GM19043 (cell line): Measurements from ENCODE around the gene GYPC.
"Not testable (repeated sequence)": the region's sequence is repeated elsewhere in the genome, so short reads cannot be mapped to it uniquely, and the experiment has no call there.

Experiments
- ATAC-seq: cut with Tn5 transposase; IDR thresholded peaks from one replicate; pipeline ENCODE4 v1.9.1; 2021; ENCODE audit warnings: low read depth; ENCODE audit not compliant: unreplicated experiment

Gene GYPC, protein sequence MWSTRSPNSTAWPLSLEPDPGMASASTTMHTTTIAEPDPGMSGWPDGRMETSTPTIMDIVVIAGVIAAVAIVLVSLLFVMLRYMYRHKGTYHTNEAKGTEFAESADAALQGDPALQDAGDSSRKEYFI

DNA sequence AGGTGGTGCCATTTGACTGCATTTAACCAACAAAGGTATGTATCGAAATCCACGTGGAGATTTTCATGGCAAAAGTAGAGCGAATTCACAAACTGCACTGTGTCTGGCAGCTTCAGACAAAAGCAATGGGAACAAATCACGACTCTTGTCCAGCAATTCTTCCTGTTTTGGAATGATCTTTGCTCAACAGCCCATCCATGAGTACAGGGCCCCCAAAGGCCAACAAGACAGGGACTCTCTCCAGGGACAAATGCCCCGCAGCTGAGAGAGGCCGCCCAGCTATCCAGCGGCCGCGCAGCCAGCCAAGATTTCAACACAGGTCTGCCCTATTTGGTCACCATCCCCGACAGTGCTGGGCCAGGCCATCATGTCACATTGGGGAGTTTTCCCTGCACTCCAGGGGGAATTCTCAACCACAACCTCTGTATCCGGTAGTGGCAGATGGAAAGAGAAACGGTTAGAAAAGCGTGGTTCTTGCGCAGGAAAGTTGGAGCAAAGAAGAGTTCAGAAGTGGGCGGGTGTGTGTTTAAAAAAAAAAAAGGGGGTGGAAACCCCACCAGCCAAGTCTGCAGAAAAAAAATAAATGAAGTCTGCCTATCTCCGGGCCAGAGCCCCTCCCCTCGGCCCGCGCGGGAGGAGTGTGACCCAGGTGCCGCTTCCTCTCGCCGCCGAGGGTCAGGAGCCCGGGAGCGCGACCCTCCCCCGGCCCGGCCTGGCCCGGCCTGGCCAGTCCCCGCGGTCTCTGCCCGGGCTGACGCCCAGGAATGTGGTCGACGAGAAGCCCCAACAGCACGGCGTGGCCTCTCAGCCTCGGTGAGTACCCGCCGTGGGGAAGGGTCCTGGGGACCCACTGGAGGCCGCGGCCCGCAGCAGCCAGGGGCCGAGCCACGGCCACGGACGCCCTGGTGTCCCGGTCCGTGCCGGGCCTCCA is at the start of gene GYPC:
GYPC (plus strand) TSS at position 659 of the 931 bp plus-strand sequence; CDS start at position 765, 106 bp downstream.
- ATAC-seq: peak; percentile 28

DNA sequence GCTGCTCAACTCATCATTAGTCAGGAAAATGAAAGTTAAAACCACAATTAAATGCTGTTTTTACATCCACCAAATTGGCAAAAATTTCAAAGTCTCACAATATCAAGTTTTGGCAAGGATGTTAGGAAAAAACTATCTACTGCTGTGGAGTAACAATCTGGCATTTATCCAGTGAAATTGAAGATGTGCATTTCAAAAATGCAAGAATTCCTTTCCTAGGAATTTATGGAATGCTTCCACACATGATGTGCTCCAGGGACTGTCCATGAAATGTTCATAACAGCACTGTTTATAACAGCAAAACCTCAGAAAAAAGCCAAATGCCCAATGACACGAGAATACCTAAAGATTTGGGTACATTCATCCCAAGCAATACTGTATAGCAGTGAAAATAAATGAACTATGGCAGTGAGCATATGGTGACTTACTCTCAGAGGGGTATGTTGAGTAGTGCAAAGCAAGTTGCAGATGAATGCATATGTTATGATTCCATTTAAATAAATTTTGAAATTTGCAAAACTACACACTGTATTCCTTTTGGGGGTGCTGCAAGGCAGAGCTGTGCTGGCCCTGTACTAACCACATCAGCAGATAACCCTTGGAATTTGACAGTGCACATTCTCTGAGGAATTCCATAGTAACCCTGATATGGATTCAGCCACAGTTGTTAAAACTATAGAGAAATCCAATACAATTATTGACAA is 41.3 kb upstream of the GYPC start:
- no peak for ATAC-seq

- ATAC-seq: peak; percentile 59
Observed at GRCh38 chr2:126616606-126617069, 39.3 kb upstream of the GYPC start.

- no peak for ATAC-seq
Observed at GRCh38 chr2:126620302-126620701, 35.7 kb upstream of the GYPC start.

DNA sequence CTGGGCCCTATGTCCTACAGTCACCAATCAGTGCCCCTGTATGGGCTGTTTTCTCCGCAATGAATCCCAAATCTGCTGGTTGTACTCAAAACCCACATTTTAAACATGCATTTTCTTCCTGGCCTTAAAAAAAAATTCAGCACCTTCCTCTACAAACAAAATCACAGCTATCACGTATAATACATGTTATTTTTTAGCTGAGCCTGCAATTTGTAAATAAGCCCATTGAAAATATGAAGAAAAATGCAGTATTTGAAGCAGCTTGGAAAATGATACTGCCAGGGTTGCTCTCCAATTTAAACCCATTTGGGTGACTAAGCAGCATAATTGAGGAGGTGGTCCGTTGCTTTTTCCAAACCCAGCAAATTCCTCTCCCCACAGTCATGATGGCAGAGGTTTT is 33.0 kb upstream of the GYPC start:
- ATAC-seq: no peak

DNA sequence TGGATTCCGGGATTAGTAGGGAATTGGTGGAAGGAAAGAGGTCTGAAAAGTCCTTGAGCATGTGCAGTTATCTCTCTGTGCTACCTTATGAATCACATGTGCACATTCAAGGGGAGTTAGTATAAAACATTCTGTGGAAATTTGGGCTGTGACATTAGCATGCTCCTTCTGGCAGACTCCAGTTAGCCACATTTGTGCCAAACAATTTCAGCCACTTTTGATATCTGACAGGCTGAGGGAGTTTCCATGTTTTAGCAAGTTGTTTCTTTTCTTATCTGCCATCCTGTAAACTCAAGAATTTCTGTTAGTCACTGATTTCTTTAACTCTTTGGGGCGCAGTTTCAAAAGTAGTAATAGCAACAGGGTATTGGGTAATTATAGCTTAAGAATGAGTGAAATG is 28.3 kb upstream of the GYPC start:
- ATAC-seq: no peak

- ATAC-seq: no peak
Observed at GRCh38 chr2:126634273-126634861, 21.6 kb upstream of the GYPC start.

GRCh38 chr2:126635281-126635680 is 20.7 kb upstream of the GYPC start:
- ATAC-seq: no peak

DNA sequence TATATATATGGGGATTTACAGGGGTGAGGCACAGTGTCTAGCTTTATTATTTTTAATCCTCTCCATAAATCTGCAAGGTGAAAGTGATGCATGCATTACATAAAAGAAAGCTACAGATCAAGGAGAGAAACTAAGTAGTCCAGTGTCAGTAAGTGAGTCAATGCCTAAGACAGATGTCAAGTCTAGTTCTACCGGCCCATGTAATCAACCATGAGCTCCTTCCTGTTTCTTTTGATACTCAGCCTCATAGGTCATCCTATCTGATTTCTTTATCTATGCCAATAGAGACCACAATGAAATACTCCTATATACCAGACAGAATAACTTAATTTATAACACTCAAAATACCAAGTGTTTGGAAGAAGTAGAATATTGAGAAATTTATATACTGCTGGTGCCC is 20.2 kb upstream of the GYPC start:
- ATAC-seq: no peak

DNA sequence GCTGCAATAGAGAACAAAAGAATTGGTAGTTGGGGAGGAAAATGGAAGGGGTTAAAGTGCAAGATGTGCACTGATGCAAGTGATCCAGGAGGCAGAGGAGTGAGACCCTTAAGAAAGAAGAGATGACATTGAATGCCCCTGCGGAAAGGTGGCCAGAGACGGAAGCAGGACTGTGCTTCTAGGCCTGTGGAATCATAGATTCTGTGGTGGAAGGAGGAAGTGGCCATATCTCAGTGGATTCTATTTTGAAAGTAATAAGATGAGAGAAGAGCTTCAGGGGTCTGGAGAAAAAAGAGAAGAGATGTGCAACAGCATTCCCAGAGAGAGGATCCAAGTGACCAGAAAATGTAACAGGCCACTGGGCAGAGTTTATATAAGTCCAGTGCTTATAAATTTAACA is 18.6 kb upstream of the GYPC start:
- no peak for ATAC-seq

- no peak for ATAC-seq
Observed at GRCh38 chr2:126638746-126639145, 17.2 kb upstream of the GYPC start.

- no peak for ATAC-seq
Observed at GRCh38 chr2:126639276-126639675, 16.7 kb upstream of the GYPC start.

DNA sequence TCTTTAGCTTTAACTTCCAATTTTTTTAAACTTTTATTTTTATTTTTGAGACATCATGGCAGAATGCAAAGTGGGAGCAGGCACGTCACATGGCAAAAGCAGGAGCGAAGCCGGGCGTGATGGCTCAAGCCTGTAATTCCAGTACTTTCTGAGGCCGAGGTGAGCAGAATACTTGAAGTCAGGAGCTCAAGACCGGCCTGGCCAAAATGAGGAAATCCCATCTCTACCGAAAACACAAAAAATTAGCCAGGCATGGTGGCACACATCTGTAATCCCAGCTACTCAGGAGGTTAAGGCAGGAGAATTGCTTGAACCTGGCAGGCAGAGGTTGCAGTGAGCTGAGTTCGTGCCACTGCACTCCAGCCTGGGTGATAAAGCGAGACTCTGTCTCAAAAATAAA is 14.7 kb upstream of the GYPC start:
- ATAC-seq: not testable (repeated sequence)

- no peak for ATAC-seq
Observed at GRCh38 chr2:126642031-126642430, 13.9 kb upstream of the GYPC start.

DNA sequence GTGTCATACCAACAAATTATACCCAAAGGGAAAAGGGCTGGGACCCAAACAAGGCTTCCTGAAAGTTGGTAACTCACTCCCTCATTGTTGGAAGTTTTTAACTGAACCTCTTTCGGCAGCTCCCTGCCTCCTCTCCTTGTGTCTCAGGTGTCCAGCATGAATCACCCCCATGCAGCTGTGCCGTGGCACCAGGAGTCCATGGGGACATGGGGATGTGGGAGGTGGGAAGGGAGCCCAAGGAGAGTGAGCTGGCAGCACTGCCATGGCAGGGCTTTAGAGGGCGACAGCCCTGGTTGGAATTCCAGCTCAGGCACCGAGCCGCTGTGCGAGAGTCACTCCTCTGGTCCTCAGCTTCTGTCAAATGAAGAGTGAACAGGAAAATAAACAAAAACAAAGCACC is 12.5 kb upstream of the GYPC start:
- no peak for ATAC-seq

DNA sequence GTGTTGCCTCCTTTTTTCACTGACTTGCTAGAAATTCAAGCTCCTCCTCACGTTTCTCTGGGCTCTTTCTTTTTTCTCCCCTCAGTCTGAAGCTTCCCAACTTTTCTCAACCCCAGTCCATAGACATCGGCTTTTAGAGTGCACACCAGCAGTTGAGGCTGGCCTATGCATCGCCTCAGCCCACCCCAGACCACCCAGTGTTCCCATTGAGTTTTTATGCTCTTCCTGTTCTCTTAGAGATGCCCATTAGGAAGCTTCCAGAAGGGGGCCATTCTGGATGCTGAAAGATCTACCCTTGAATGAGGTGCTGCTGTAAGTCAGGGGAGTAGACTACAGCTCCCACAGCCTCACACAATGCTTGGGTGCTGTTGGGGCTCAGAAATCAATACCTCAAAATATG is 12.0 kb upstream of the GYPC start:
- no peak for ATAC-seq

DNA sequence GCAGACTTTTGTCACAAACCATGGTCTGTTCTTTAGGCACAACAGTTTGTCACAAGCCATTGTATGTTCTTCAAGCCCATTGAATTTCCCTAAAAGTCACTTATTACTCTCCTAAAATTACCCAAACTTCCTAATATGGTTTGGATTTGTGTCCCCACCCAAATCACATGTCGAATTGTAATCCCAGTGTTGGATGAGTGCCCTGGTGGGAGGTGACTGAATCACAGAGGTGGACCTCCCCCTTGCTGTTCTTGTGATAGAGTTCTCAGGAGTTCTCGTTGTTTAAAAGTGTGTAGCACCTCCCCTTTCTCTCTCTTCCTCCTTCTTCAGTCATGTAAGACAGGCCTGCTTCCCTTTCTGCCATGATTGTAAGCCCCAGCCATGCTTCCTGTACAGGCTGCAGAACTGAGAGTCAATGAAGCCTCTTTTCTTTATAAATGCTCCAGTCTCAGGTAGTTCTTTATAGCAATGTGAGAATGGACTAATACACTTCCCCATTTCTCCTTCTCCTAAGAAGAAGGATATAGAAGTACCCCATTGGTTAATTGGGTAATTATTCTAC is 11.2 kb upstream of the GYPC start:
- ATAC-seq: peak; percentile 93

DNA sequence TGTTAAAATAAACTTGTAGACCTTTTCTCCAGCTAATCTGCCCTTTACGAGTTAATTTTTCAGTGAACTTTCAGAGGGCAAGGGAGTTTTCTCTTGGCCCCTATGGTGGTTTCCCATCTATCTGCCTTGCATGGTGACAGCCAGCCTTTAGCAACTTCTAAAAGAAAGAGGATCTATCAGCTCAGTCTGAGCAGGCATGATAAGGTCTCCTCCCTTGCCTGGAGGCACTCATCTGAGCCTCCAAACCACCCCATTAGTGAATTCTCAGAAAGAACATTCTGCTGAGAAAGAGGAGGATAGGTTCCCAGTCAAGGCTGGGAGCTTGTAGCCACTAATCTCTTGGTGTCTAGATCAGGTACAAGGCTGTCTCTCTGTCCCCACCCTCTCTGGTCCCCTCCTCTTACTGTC is 10.7 kb upstream of the GYPC start:
- peak; percentile 58 for ATAC-seq

DNA sequence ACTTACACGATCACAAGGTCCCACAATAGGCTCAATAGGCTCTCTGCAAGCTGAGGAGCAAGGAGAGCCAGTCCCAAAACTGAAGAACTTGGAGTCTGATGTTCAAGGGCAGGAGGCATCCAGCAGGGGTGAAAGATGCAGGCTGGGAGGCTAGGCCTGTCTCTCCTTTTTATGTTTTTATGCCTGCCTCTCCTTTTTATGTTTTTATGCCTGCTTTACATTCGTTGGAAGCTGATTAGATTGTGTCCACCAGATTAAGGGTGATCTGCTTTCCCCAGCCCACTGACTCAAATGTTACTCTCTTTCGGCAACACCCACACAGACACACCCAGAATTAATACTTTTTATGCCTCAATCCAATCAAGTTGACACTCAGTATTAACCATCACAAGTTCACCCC is 9.9 kb upstream of the GYPC start:
- no peak for ATAC-seq

DNA sequence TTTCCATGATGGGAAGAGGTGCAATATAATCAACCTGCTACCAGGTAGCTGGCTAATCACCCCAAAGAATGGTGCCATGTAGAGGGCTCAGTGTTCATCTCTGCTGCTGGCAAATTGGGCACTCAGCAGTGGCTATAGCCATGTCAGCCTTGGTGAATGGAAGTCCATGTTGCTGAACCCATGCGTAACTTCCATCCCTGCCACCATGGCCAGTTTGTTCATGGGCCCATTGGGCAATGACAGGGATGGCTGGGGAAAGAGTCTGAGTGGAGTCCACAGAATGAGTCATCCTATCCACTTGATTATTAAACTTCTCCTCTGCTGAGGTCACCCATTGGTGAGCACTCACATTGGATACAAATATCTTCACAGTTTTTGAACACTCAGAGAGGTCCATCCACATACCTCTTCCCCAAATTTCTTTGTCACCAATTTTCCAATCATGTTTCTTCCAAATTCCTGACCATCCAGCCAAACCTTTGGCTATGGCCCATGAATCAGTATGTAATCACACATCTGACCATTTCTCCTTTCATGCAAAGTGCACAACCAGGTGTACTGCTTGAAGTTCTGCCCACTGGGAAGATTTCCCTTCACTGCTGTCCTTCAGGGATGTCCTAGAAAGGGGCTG is 8.1 kb upstream of the GYPC start:
- not testable (repeated sequence) for ATAC-seq
